Ishikawa (cell line): ENCODE measurements around the gene IGDCC3.

Experiments
- CEBPB ChIP-seq: IDR thresholded peaks from 2 replicates; pipeline ENCODE4 v1.6.1; 2012
- CREB1 ChIP-seq: IDR thresholded peaks from 2 replicates; pipeline ENCODE4 v1.6.1; 2012; ENCODE audit warnings: low read depth
- EP300 ChIP-seq: IDR thresholded peaks from 2 replicates; pipeline ENCODE4 v1.6.1; 2012; ENCODE audit warnings: borderline replicate concordance
- NFIC ChIP-seq: IDR thresholded peaks from 2 replicates; pipeline ENCODE4 v1.6.1; 2012
- RAD21 ChIP-seq: IDR thresholded peaks from 2 replicates; pipeline ENCODE4 v1.6.1; 2012; ENCODE audit warnings: low read depth
- TCF12 ChIP-seq: IDR thresholded peaks from 2 replicates; pipeline ENCODE4 v1.6.1; 2012; ENCODE audit warnings: low read depth
- ZBTB7A ChIP-seq: IDR thresholded peaks from 2 replicates; pipeline ENCODE4 v1.6.1; 2012; ENCODE audit warnings: low read depth
- TF ChIP-seq, protein P1 (sequence below): IDR thresholded peaks from 2 replicates; pipeline ENCODE4 v1.6.1; 2012
- TF ChIP-seq, protein P2 (sequence below): IDR thresholded peaks from 2 replicates; pipeline ENCODE4 v1.6.1; 2012; ENCODE audit warnings: low read depth, mild to moderate bottlenecking

DNA sequence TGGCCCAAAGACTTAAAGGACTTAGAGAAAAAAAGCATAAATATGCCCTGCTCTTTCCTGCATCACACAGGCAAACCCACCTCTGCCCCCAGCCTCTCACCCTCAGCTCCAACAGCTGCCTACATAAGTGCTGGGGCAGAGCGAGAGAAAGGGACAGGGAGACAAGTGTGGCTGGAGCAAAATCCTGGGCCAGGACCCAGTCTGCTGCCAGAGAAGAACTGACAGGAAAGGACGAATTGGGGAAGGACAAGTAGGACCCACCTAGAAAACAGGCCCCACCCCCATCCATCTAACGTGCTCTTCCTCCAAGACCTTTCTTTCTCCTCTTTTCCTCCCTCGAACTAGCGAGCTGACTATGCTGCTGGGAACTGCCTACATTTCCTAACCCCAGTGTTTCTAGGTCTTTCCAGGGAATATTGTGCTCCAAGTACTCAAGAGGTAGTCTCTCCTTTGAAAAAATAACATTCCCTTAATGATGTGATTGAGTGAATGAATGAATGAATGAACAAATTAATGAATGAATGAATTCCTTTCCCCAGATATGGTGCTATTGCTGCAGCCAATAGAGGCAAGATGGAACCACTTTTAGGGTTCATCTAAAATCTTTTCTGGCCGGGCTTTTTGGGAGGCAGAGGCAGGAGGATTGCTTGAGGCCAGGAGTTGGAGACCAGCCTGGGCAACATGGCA, 26.5 kb upstream of the IGDCC3 start:
- TF ChIP-seq CEBPB (no peak), ZBTB7A (no peak), TCF12 (no peak), RAD21 (no peak), EP300 (no peak), CREB1 (no peak), NFIC (no peak)
- TF ChIP-seq, protein P1, sequence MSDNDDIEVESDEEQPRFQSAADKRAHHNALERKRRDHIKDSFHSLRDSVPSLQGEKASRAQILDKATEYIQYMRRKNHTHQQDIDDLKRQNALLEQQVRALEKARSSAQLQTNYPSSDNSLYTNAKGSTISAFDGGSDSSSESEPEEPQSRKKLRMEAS, result no peak
- TF ChIP-seq, protein P2, sequence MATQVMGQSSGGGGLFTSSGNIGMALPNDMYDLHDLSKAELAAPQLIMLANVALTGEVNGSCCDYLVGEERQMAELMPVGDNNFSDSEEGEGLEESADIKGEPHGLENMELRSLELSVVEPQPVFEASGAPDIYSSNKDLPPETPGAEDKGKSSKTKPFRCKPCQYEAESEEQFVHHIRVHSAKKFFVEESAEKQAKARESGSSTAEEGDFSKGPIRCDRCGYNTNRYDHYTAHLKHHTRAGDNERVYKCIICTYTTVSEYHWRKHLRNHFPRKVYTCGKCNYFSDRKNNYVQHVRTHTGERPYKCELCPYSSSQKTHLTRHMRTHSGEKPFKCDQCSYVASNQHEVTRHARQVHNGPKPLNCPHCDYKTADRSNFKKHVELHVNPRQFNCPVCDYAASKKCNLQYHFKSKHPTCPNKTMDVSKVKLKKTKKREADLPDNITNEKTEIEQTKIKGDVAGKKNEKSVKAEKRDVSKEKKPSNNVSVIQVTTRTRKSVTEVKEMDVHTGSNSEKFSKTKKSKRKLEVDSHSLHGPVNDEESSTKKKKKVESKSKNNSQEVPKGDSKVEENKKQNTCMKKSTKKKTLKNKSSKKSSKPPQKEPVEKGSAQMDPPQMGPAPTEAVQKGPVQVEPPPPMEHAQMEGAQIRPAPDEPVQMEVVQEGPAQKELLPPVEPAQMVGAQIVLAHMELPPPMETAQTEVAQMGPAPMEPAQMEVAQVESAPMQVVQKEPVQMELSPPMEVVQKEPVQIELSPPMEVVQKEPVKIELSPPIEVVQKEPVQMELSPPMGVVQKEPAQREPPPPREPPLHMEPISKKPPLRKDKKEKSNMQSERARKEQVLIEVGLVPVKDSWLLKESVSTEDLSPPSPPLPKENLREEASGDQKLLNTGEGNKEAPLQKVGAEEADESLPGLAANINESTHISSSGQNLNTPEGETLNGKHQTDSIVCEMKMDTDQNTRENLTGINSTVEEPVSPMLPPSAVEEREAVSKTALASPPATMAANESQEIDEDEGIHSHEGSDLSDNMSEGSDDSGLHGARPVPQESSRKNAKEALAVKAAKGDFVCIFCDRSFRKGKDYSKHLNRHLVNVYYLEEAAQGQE, result no peak
